Aorta (tissue), 5 donors: ENCODE results near the gene HMCN1. TPM values are rescaled to one million over a fixed set of nuclear protein-coding genes. Genes with fewer than 3 reads are reported as not detected.

Source experiments
- ATAC-seq: fragments of 200-7000 bp; cut with Tn5 transposase; one replicate; pipeline ENCODE4 v1.9.1; 2022; ENCODE audit warnings: moderate library complexity; ENCODE audit not compliant: low FRiP score
- DNase-seq, 2 donors: peaks; one replicate each; pipeline ENCODE4 v3.0.0-alpha.2; 2020
- H3K27ac ChIP-seq, 2 donors: one replicate each; pipeline ENCODE4 v1.5.1; 2013; ENCODE audit warnings: low read length in 2 of 2, mild to moderate bottlenecking in 2 of 2, moderate library complexity in 2 of 2, control low read depth in 1 of 2, inconsistent platforms in 1 of 2, low read depth in 1 of 2
- H3K27me3 ChIP-seq, 2 donors: one replicate each; pipeline ENCODE4 v1.6.1; 2013; ENCODE audit warnings: control low read depth in 1 of 2, low read length in 1 of 2, mild to moderate bottlenecking in 1 of 2, moderate library complexity in 1 of 2; ENCODE audit not compliant: insufficient read depth in 2 of 2, control insufficient read depth in 1 of 2
- H3K36me3 ChIP-seq, 2 donors: one replicate each; pipeline ENCODE4 v1.6.1; 2013; ENCODE audit warnings: control low read depth in 1 of 2, low read length in 1 of 2, mild to moderate bottlenecking in 1 of 2; ENCODE audit not compliant: insufficient read depth in 2 of 2, control insufficient read depth in 1 of 2
- H3K4me1 ChIP-seq, 2 donors: one replicate each; pipeline ENCODE4 v1.6.1; 2013; ENCODE audit warnings: low read length in 2 of 2, control low read depth in 1 of 2, mild to moderate bottlenecking in 1 of 2, moderate library complexity in 1 of 2; ENCODE audit not compliant: insufficient read depth in 2 of 2, control insufficient read depth in 1 of 2
- H3K4me3 ChIP-seq, 2 donors: one replicate each; pipeline ENCODE4 v1.5.1; 2013; ENCODE audit warnings: low read length in 2 of 2, control low read depth in 1 of 2, mild to moderate bottlenecking in 1 of 2
- H3K9me3 ChIP-seq: one replicate; pipeline ENCODE4 v1.6.1; 2013; ENCODE audit warnings: mild to moderate bottlenecking, low read length; ENCODE audit not compliant: control insufficient read depth
- WGBS, 2 donors: extraction: QIAGEN DNeasy Blood & Tissue Kit; methylation state at CpG; one replicate each; pipeline ENCODE4 v1.1.7; 2013; 5-methylcytosine and 5-hydroxymethylcytosine counted together
- intact Hi-C, 2 donors: fragments of 100-400 bp; cut with DNase I; formaldehyde crosslinking; loops; one replicate each; pipeline versions ENCODE4 v1.14.2 to v1.15.0; 2022
- long read RNA-seq, 2 donors: library from polyadenylated mRNA; unstranded; transcript quantifications; one replicate each; pipeline ENCODE4 v2.0.0, GENCODE V29; 2020 to 2021
- polyA plus RNA-seq, 2 donors: library from polyadenylated mRNA; stranded (reverse); fragments of 200-250 nt; gene quantifications; one replicate each; pipeline ENCODE4 v1.2.3, GENCODE V29; 2013
- total RNA-seq, 2 donors: library from RNA; stranded (reverse); fragmentation: NEBNext Ultra II Directional; extraction: Animal tissue kit (Norgen Biotek cat#: 25700); gene quantifications; one replicate each; pipeline ENCODE4 v1.2.1, GENCODE V29; 2021
- donor health status: healthy with polysubstance abuse.
- donor health status: Bipolar disorder and iron deficiency.
- donor health status: DM: no; HTN: no; CAD: no.
- donor health status: DM: no; HTN: no; CAD: no.
- donor health status: DM: yes; HTN: yes; CAD: no.

The HMCN1 gene
- total RNA-seq = 10 to 100 TPM; 24.2 to 93.6 TPM
- polyA plus RNA-seq = 10 to 100 TPM; 11.3 to 75.8 TPM
- long read RNA-seq, donor 1, partial matches to known transcripts = 7 of 12 reads
- long read RNA-seq, donor 1, other reads (novel, unspliced or antisense) = 5 of 12 reads
- long read RNA-seq, donor 2, partial matches to known transcripts = 26 of 50 reads
- long read RNA-seq, donor 2, other reads (novel, unspliced or antisense) = 24 of 50 reads

DNA sequence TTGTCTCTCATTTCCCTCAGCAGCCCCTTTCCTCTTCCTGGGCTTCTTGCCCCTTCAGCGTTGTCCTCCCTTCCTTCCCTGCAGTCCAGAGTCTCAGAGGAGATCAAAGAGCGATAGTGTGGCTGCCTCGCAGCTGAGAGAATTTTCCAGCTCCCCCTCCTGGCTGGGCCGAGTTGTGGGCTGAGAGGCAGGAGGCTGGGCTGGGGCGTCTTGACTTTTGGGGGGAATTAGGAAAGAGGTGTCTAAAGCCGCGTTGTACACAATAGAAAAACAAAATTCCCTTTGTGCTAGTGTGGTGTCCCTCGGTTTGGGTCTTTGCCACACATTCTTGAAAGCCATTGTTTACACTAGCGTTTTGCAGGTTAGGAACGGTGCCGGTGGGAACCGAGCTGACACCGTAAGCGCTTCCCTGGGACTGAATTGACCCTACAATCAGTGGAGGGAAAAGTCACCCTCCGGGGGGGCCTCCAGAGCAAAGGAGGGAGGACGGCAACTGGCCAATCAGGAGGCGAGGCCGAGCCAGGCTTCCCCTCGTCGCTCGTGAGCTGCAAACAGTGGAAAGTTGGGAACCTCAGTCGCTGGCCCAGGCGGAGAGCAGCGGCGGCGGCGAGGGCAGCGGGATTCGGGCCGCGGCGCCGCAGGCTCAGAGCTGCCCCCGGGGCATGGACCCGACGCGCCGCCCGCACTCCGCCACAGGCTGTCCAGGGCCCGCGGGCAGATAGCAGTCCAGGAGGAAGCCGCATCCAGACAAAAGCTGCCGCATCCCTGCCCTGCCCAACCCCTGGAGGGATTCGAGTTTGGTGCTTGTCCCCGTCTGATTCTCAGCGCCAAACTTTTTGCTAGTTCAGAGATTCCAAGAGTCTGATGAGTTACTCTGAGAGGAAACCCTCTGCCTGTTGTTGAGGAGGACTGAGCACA is at the start of gene HMCN1:
TSS of gene HMCN1 (plus strand) at position 574 of the 918 bp plus-strand sequence. CDS start 389 bp downstream, outside the sequence.
- peak within 1 kb of the TSS; percentile 94 to 99 for H3K4me3 ChIP-seq
- no peaks in the 10 kb centered on the region for H3K27me3 ChIP-seq
- WGBS, 2 donors = 0% methylated on average over 47 of the region's 47 CpGs
- H3K4me1 ChIP-seq = peaks cover 3 to 12% of the 10 kb centered on the region in 2 donors
- no peaks in the 10 kb centered on the region for H3K36me3 ChIP-seq
- intact Hi-C loops = loop anchor here in 1 of 2 donors (5.0 kb wide), 1 partner anchor 368 kb away; no protein-coding TSS in a partner anchor
- peak; percentile 93 for ATAC-seq
- no peaks in the 10 kb centered on the region for H3K9me3 ChIP-seq
- DNase-seq = peak; percentile 89 to 93
- H3K27ac ChIP-seq = peak within 1 kb of the TSS; percentile 90 to 93

DNA sequence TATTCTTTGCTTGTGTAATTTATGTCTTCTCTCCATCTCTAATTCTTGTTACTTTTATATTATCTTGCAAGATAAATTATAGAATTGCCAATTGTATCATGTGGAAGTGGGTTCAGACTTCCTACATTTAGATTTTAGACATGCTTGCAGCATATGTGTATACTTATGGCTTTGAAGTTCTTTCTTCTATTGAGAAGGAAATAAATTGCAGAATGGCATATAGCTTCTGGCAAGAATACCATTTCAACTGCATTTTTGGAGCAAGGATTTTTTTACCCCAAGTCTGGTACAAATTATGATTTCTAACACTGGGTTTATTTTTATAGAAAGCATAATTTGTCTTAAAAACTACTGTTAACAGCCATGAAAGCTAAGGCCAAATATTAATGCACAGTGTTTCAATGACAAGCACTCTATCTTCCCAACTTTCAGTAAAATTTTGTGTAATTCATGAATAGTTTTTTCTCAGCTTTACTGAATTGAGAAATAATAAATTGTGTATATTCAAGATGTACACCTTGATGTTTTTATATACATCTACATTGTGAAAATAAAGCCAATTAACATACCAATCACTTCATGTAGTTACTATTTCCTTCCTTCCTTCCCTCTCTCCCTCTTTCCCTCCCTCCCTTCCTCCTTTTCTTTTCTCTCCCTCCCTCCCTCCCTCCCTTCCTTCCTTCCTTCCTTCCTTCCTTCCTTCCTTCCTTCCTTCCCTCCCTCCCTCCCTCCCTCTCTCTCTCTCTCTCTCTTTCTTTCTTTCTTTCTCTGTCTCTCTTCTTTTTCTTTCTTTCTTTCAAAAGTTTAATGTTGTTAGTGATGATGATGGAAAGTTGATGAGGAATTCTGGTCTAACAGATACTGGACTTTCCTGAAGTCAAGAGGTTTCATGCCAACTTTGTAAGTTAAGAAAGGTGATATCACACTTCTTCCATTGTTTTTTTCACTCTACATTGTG is 47.1 kb upstream of the HMCN1 start:
- intact Hi-C loops = no loop called here
- Histone ChIP-seq H3K27me3 (no peaks in the 10 kb centered on the region), H3K36me3 (no peaks in the 10 kb centered on the region)

DNA sequence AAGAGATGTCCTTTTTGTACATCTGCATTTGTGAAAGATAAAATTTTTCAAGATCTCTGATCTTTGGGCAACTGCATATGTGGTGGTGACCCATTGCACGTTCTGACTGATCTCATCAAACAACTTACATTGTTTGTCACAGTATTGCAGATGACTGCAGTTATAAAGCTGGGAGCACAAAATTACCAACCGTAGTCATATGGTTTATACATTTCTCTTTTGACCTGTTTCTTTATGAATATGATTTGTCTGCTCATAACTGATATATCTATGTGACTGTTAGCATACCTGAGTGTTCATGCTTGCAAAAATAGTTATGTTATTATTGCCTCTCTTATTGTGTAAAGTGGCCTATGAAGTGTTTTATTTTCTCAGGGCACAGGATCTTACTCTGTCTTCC is 43.7 kb upstream of the HMCN1 start:
- DNase-seq = no peak
- WGBS, 2 donors = 88 to 94% methylated on average over 2 of the region's 2 CpGs

More for the DNA sequence above, 47.1 kb upstream of the HMCN1 start:
- DNase-seq (no peak), ATAC-seq (no peak)
- Histone ChIP-seq H3K4me3 (no peak overlapping the region), H3K27ac (no peak overlapping the region), H3K4me1 (no peaks in the 10 kb centered on the region), H3K9me3 (no peaks in the 10 kb centered on the region)

DNA sequence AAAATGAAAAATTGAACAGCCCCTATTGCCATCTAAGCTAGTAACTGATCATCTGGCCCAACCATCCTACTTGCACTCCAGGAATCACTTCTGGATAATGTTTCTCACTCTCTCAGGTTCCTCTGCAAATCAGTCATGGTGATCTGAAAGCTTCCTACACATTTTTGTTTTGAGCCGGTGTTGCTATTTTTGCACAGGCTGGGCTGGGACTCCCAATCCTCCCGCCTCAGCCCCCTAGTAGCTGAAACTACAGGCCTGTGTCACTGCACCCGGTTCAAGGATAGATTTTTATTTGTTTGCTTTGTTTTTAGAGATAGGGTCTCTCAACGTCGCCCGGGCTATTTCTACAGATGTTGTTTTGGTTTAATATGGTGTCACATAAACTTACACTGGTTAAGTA is 40.5 kb upstream of the HMCN1 start:
- no peak overlapping the region for H3K4me3 ChIP-seq
- no peaks in the 10 kb centered on the region for H3K36me3 ChIP-seq
- no peaks in the 10 kb centered on the region for H3K4me1 ChIP-seq

More for the DNA sequence above, 43.7 kb upstream of the HMCN1 start:
- H3K36me3 ChIP-seq = no peaks in the 10 kb centered on the region
- no peaks in the 10 kb centered on the region for H3K4me1 ChIP-seq
- no peaks in the 10 kb centered on the region for H3K27me3 ChIP-seq
- no peak overlapping the region for H3K4me3 ChIP-seq
- H3K27ac ChIP-seq = no peak overlapping the region
- intact Hi-C loops = no loop called here
- no peak for ATAC-seq
- H3K9me3 ChIP-seq = no peaks in the 10 kb centered on the region

DNA sequence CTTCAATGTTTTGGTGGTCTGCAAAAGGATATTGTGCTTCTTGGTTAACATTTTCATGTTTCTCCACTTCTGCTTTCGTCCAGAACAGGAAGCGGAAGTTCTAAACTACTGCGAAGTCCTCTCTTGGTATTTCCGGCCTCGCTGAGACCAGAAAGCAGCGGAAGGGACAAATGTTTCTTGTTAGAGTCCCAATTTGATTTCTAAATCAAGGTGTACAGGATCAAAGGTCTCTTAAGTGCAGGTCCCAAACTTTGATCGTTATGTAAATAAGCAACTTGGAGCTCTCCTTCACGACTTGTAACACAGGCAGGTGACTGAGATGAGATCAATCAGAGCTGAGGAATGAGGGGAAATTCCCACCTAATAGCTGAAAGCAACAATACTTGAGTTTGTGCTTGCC is 40.1 kb upstream of the HMCN1 start:
- H3K4me1 ChIP-seq = no peaks in the 10 kb centered on the region
- no peaks in the 10 kb centered on the region for H3K9me3 ChIP-seq
- no peaks in the 10 kb centered on the region for H3K27me3 ChIP-seq
- no peak overlapping the region for H3K4me3 ChIP-seq
- no peaks in the 10 kb centered on the region for H3K36me3 ChIP-seq
- WGBS, 2 donors = 65 to 67% methylated on average over 8 of the region's 8 CpGs
- no peak overlapping the region for H3K27ac ChIP-seq
- intact Hi-C loops = no loop called here
- DNase-seq (peak in 1 of 2 donors; percentile 49), ATAC-seq (no peak)

More for the DNA sequence above, 40.5 kb upstream of the HMCN1 start:
- H3K9me3 ChIP-seq = no peaks in the 10 kb centered on the region
- ATAC-seq (no peak), DNase-seq (no peak)
- no peak overlapping the region for H3K27ac ChIP-seq
- no peaks in the 10 kb centered on the region for H3K27me3 ChIP-seq
- intact Hi-C loops = no loop called here
- WGBS, 2 donors = 70 to 71% methylated on average over 6 of the region's 6 CpGs

DNA sequence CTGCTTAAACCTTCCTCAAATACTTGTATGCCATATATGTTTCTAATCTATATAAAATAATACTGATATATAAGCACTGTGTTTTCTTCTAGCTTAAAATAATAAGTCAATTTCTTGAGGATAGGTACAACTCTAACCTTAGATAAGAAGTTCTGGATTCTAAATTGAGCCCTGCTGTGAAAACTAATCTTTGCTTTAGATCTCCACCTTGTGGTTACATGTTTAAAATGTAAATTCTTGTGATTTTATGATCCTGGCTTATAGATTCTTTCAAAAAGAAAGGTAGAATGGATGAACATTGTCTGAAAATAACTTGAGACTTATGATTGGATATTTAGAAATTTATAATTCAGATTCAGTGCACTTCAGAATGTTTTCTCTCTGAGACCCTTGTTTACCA is 38.9 kb upstream of the HMCN1 start:
- Histone ChIP-seq H3K27me3 (no peaks in the 10 kb centered on the region), H3K4me1 (no peaks in the 10 kb centered on the region), H3K4me3 (no peak overlapping the region), H3K9me3 (no peaks in the 10 kb centered on the region), H3K27ac (no peak overlapping the region), H3K36me3 (no peaks in the 10 kb centered on the region)
- DNase-seq (no peak), ATAC-seq (no peak)
- intact Hi-C loops = no loop called here

DNA sequence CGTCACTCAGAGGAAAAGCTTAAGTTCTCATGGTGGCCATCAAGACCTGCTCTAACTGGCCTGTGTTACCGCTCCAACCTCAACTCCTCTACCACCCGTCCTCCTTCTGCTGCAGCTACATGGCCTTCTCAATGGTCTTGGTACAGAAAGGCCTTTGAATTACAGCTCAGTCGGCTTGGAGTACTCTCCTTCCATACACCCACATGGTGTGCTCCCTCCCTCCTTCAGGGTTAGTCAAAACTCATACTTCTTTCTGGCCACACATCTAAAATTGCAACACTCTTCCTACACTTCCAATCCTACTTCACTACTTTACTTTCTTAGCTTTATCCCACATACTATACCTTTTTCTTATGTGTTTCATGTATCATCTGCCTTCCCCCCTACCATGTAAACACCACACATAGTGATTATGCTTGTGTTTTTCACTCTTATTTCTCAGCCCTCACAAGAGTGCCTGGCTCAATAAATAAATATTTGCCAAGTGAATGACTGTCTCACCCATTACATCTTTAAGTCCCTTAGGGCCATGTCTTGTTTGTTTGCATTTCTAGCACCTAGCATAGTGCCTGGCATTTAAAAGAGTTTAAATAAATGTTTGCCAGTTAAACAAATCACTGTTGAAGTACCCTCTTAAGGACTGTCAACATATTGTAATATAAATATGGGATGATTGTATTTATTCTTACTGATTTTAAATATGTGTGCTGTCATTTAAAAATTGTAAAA is 37.6 kb upstream of the HMCN1 start:
- no peak for ATAC-seq
- Histone ChIP-seq H3K4me3 (no peak overlapping the region), H3K36me3 (no peaks in the 10 kb centered on the region), H3K27me3 (no peaks in the 10 kb centered on the region), H3K4me1 (no peaks in the 10 kb centered on the region), H3K27ac (no peak overlapping the region), H3K9me3 (no peaks in the 10 kb centered on the region)
- intact Hi-C loops = no loop called here
- 88 to 90% methylated on average over 4 of the region's 4 CpGs for WGBS, 2 donors
- DNase-seq = no peak

DNA sequence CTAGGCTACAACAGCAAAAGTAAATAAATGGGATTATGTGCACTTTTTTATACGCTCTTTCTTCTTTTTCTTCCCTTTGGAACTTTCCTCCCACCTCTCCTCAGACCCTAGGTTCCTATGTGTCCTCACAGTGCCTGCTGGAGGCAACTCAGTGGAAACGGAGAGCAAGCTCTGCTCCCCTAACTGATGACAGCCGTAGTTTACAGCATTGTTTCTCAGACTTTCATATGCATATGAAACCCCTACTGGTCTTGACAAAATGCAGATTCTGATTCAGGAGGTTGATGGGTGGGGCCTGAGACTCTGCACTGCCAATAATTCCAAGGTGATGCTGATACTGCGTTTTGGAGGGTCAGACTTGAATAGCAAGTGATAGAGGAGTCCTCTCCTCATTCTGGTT is 34.3 kb upstream of the HMCN1 start:
- WGBS, 2 donors = 78 to 79% methylated on average over 4 of the region's 4 CpGs

More for the DNA sequence above, 34.3 kb upstream of the HMCN1 start:
- no peak overlapping the region for H3K4me3 ChIP-seq
- H3K36me3 ChIP-seq = no peaks in the 10 kb centered on the region
- no peaks in the 10 kb centered on the region for H3K4me1 ChIP-seq
- DNase-seq (no peak), ATAC-seq (no peak)
- H3K9me3 ChIP-seq = no peaks in the 10 kb centered on the region
- no peaks in the 10 kb centered on the region for H3K27me3 ChIP-seq
- intact Hi-C loops = no loop called here
- H3K27ac ChIP-seq = no peak overlapping the region
